GM19193 (cell line): ENCODE measurements around the gene TOX4.

Experiments used
- POLR2A ChIP-seq: IDR thresholded peaks from 4 replicates; pipeline ENCODE4 v1.6.1; 2011; ENCODE audit not compliant: insufficient read depth, insufficient read length; ENCODE audit errors: extremely low read depth

TOX4 gene

DNA sequence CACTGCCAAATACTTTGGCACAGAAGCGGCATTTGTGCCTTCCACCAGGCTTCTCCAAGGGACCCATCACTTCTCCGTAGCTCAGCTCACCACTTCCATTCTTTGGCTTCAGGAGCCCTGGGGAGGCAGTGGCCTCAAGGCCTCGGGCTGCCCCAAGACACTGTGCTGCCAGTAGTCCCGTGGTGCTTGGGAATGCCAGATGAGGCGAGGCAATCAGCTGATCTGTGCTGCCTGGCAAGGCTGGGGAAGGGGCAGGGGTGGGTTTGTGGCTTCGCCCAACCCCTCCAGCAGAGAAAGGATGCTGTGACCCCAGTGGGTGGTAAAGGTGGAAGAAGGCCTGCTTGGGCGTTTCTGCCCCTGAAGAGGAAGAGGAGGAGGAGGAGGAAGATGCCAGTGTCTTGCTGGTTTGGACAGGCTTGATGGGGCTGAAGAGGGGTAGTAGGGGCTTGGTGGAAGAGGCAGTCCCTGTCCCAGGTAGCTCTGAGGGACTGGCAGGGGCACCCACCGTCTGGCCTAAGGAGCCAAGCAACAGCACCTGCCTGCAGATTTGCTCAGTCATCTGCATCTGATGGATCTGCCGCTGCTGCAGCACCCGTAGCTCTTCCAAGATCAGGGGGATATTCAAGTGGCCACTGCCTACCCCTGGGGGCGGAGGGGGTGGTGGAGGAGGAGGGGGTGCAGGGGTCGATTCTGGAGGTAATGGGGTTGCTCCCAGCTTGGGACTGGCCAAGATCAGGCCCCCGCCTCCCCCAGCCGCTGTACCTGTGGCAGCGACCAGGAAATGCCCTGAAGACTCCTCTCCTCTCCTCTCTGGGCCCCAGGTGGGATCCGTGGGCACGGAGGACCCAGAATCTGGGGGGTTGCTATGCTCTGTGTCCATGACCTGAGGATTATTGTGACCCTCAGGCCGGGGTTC, 47.8 kb downstream of the TOX4 start:
- TF ChIP-seq POLR2A = no peak

DNA sequence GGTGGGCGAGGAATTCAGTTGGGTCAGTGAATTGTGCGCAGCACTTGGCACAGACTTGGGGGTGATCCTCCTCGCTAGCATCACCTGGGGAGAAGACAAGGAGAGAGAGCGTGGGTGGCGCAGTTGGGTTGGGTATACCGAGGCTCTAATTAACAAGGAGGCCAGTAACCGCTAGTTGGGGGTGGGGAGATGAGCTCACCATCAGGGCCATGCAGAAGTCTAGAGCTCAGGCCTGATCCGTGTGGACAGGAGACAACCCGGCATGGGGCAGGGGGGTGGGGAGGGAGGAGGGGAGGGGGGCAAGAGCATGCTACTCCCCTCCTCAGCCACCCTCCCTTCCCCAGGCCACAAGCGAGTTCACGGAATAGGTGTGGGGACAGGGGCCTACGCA, 48.6 kb downstream of the TOX4 start:
- no peak for TF ChIP-seq POLR2A

DNA sequence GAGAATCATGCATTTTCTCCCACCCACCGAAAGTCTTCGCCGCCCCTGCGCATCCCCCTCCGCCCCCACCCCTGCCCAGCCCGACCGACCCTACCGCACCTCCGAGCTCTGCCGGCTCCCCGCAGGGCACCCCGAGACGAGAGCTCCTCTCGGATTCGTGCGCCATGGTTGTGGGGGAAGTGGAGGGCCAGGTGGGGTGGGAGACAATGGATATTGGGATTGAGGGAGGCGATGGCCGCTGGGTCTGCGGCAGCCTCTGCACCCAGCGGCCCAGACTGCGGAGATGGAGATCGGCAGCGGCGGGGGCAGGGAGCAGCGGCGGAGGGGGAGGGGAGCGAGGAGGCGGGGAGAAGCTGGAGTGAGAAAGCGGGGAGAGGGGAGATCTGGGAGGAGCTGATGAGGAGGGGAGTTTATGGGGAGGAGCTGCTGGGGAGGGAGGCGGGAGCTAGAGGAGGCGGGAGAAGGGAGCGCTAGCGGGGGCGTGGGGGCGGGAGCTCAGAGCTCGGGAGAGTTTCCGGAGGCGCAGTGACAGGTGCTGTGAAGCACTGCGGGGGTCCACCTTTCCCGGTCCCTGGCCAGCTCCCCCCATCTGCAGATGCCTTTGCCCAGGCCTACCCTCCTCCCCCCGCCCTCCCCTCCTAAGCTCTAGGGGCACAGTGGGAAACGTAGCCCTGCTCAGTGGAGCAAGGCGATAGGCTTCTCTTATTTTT, 49.1 kb downstream of the TOX4 start, which contains the start of gene SALL2:
TSS of gene SALL2 (minus strand) at position 385 of the 710 bp plus-strand sequence. CDS start at position 166, 219 bp downstream.
- no peak for TF ChIP-seq POLR2A

DNA sequence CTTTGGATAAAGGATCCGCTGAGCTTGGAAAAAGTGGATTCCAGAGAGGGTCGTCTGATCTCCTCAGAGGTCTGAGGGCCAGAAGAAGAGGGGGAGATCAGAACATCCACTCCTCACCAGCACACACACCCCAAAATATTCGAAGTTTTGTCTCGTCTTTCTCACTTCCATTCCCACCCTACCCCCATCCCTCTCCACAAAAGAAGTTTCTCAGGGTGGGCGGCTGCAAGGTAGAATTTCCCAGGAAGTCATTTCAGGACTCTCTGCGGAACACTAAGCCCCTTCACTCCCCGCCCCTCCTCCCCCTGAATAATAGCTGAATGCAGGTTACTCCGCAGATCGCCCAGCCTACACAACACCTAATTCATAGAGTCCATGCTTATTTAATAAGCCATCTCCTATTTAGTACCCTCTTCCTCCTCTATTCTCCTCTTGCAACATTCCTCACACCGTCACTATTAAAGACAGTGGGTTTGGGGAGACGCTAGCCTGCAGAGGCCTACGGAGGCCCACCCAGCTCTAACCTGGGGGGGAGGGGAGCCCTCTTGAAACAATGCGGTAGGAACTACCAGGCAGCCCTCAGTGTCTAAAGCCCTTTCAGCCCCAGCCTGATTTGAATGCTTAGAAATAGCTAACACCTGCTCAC, 49.8 kb downstream of the TOX4 start:
- no peak for TF ChIP-seq POLR2A

DNA sequence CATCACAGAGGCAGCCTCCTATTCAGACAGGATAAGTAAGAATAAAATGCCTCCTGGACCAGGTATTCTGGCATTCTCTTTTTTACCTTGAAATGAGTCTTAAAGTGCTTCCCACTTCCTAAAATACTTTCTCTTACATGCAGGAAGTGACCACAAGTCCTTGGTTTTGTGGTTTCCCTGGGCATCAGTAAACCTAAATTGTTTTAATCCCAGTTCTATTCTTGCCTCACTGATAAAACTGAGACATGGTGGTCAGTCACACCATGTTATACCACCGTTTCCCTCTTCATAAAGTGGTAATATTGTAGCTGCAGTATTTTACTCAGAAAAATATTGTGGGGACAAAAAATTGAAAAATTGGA, 50.3 kb downstream of the TOX4 start:
- TF ChIP-seq POLR2A = no peak

DNA sequence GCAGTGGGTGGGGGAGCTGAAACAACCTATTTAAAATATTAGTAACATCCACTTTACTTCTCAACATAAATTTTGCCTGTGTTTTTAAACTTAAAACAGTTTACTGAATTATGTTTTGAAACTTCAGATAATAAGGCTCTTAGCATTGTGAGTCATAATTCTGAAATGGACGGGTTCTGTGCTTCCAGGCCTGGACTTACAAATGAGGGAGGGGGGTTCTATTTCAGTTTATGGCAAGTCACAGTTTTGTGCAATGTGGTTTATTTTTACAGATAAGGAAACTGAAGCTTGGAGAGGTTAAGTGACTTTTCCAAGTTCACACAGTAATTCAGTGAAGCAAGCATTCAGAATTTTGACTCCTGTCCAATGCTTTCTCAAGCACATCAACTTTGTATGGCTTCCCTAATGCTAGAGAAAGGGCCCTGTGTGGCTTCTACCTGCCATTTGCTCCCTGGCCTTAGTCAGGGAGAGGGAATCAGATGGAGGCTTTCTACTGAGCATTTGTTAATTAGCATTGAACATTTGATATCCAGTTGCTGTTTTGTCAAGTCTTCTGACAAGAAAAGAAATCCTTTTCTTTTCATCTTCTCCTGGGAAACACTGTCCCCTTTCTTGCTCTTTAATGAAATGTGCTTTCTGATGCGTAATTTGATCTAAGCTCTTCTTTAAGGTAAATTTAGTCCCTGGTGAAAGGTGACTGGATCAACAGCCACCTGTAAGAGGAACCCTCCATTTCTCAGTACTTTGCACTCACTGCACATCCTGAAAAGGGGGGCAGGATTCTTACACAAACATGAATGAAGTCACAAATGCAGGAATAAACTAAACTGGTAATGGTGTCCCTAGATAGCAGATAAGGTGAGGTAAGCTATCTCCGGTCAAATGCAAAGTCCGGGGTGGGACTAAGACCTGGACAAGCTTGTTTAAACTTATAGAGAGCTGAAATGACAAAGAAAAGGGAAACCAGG, 51.7 kb downstream of the TOX4 start:
- no peak for TF ChIP-seq POLR2A

DNA sequence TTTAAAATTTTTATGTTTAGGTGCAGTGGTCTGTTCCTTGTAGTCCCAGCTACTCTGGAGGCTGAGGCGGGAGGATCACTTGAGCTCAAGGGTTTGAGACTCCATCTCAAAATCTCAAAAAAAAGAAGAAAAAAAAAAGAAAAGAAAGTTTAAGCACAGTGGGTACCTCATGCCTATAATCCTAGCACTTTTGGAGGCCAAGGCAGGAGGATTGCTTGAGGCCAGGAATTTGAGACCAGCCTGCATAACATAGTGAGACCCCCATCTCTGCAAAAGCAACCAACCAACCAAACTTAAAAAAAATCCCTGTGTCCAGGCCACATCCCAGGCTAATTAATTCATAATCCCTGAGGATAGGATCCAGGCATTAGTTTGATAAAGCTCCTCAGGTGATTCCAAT, 52.5 kb downstream of the TOX4 start:
- TF ChIP-seq POLR2A = no peak

DNA sequence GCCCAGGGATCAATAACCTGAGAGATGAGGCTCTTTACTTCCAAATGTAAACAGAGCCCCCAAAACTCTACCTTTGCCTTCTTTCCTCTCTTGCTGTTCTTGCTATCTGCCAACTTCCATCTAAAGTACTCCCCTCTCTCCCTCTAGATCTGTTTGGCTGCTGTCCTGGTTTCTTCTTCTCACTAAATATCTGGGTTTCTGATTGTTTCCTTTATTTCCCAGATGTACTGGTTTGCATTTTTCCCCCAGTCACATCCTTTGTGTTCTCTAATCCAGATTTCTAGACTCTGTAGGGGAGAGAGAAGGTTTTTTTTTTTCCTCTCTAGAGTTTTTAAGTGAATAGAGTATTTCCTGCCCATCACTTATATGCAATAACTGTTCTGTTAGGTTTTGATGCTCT, 56.3 kb downstream of the TOX4 start:
- TF ChIP-seq POLR2A = no peak

DNA sequence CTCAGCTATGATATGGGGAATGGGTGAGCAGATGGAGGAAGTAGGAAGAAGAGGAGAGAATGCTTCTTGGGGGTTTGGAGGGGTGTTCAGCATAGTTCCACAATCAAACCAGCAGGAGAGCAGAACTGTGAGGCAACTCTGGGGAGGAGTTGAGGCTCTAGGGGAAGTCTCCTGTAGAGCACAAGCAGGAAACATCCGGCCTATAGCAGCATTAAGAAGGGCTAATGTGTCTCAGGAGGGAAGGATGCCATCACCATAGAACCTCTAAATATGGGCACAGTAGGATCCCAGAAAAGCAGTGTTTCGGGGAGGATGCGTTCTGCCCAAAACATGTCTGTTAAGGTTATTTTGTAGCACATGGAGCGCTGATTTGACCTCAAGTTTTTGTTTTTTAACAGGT, 57.6 kb downstream of the TOX4 start:
- no peak for TF ChIP-seq POLR2A

DNA sequence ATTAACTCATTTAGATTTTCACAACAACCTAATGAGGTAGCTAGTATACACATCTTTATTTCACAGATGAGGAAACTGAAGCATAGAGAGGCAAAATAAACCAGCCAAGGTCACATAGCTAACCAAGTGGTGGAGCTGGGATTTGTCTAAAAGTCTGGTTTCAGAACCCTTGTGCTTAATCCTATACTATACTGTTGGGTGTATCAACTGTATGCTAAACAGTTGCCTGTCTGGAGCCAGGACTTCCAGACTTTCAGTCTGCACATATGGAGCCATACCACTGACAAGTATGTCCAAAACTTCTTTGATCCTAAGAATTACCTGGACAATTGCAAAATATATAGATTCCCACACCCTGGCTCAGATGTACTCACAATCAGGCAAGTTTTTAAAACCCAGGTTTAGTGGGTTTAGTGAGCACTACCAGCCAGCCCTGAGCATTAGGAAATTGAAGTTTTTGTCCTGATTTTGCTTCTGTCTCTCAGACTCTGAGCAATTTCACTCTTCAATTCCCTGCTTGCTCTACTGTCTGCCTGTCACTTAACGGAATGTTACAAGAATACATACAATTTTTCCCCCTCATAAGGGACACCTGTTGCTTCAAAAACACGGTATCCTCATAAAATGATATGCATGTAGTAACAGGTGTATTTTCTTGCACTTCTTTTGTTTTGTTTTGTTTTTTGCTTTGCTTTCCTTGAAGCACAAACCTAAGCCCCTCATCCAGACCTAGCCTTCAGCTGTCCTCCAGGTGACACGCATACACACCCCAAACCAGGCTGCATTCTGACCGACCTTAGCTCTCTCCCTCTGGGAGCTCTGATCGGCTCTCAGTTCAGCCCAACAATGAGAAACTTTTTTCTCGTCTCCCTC, 58.8 kb downstream of the TOX4 start:
- TF ChIP-seq POLR2A = no peak

DNA sequence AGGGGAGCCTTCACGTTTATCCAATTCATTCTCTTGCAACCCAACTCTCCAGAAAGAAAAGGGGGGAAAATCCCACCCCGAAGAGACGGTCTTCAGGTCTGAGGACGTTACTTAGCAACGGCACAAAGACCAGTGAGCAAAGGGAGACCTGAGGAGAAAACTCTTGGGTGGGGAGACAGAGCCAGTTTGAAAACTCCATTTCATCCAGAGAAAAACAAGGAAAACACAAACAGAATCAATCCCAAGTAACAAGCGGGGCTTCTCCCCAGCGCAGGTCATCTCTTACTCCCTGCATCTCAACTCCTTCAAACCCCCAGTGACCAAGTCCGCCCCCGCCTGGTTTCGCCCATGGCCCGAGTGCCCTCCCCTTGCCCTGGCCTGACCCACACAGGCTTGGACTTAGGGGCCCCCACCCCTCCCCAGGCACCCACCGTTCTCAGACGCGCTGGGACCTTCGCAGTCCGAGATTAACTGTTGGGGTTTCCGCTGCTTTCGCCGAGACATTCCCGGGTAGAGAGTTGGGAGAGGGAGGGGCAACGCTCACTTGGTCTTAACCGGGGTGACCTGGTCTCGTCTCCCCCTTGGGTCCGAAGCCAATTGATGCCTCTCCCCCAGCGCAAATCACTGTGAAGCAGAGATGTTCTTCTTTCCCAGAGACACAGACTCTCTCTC, 59.6 kb downstream of the TOX4 start:
- no peak for TF ChIP-seq POLR2A

DNA sequence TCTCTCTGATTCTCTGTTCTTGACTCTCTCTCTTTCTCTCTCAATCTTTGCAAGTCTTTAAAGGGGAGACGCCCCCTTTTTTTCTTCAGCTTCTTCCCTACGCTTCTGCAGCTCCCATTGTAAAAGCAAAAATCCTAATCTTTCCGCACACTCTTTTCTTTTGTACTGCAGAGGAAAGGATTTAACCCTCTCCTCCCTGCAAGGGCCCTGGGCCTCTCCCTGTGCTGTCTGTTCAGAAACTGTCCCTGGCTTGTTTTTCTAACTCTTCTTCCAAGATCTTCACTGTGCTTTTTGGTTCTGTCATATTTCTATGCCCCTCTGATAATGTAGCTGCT, 60.1 kb downstream of the TOX4 start:
- no peak for TF ChIP-seq POLR2A
